HepG2 (cell line): ENCODE results near the gene SCN9A. TPM values are rescaled to one million over a fixed set of nuclear protein-coding genes. Genes with fewer than 3 reads are reported as not detected.
A peak's percentile ranks its signal among the peaks of the same experiment; 100 is the strongest.

ENCODE experiments used
- ATAD3A ChIP-seq: sonication (generic); formaldehyde crosslinking; IDR thresholded peaks from 2 replicates; pipeline ENCODE4 v1.4.0; 2020; ENCODE audit warnings: missing genetic modification reagents
- CAMTA2 ChIP-seq: sonication (generic); formaldehyde crosslinking; IDR thresholded peaks from 2 replicates; pipeline ENCODE4 v1.4.0; 2020; ENCODE audit warnings: mild to moderate bottlenecking, missing genetic modification reagents, borderline replicate concordance
- CEBPG ChIP-seq: IDR thresholded peaks from 2 replicates; pipeline ENCODE4 v1.6.1; 2016
- FOXO1 ChIP-seq: sonication (generic); formaldehyde crosslinking; IDR thresholded peaks from 2 replicates; pipeline ENCODE4 v1.4.0; 2020; ENCODE audit warnings: missing genetic modification reagents
- GTF2F1 ChIP-seq: fragments of 150-350 bp; IDR thresholded peaks from 2 replicates; pipeline ENCODE4 v1.6.1; 2014; ENCODE audit warnings: low read length
- PAF1 ChIP-seq: IDR thresholded peaks from 2 replicates; pipeline ENCODE4 v1.6.1; 2016; ENCODE audit warnings: missing genetic modification reagents, missing compliant biosample characterization
- SMAD3 ChIP-seq: sonication (generic); formaldehyde crosslinking; IDR thresholded peaks from 2 replicates; pipeline ENCODE4 v1.4.0; 2020; ENCODE audit warnings: missing genetic modification reagents
- SP1 ChIP-seq, 2 experiments: fragments of 450-650 bp in 1 of 2; sonication (generic) in 1 of 2; formaldehyde crosslinking in 1 of 2; IDR thresholded peaks; 2 replicates each; pipeline versions ENCODE4 v1.4.0 to v1.6.1; 2016 to 2020; ENCODE audit warnings: missing genetic modification reagents in 1 of 2
- ZFP36L1 ChIP-seq: sonication (generic); formaldehyde crosslinking; IDR thresholded peaks from 2 replicates; pipeline ENCODE4 v1.8.0; 2022; ENCODE audit warnings: mild to moderate bottlenecking, missing genetic modification reagents, moderate library complexity
- ZMAT3 ChIP-seq: sonication (generic); formaldehyde crosslinking; conservative IDR thresholded peaks from 2 replicates; pipeline ENCODE4 v1.7.0; 2021; ENCODE audit warnings: missing genetic modification reagents
- ZNF724P ChIP-seq: sonication (generic); formaldehyde crosslinking; IDR thresholded peaks from 2 replicates; pipeline ENCODE4 v1.8.0; 2022; ENCODE audit warnings: missing genetic modification reagents, borderline replicate concordance
- ZNF747 ChIP-seq: sonication (generic); formaldehyde crosslinking; IDR thresholded peaks from 2 replicates; pipeline ENCODE4 v1.8.1; 2023; ENCODE audit warnings: missing genetic modification reagents, mild to moderate bottlenecking, borderline replicate concordance
- polyA plus RNA-seq, 8 experiments: library from polyadenylated mRNA; depleted of rRNA in 3 of 8; stranded (reverse) in 7 of 8; unstranded in 1 of 8; fragments of >200 nt; fragmentation: Illumina TruSeq in 4 of 8; extraction: Trizol in 4 of 8; gene quantifications; 2 replicates each; pipeline versions ENCODE4 v1.2.1 to v1.2.3, GENCODE V29; 2011 to 2016; ENCODE audit warnings: low read depth in 4 of 8, missing spikeins in 1 of 8, mixed read lengths in 1 of 8; ENCODE audit not compliant: insufficient read depth in 1 of 8
- total RNA-seq, 5 experiments: library from RNA; depleted of rRNA; stranded (reverse); fragments of >200 nt; fragmentation: Illumina TruSeq; extraction: Trizol; gene quantifications; 2 replicates each; pipeline ENCODE4 v1.2.3, GENCODE V29; 2016; ENCODE audit warnings: low read depth in 1 of 5
- TF ChIP-seq, protein P1 (sequence below): conservative IDR thresholded peaks from 2 replicates; pipeline ENCODE4 v1.6.1; 2018; ENCODE audit warnings: missing genetic modification reagents
- TF ChIP-seq, protein P2 (sequence below): sonication (generic); formaldehyde crosslinking; IDR thresholded peaks from 2 replicates; pipeline ENCODE4 v1.4.0; 2020; ENCODE audit warnings: missing genetic modification reagents, borderline replicate concordance
- TF ChIP-seq, protein P3 (sequence below): sonication (generic); formaldehyde crosslinking; IDR thresholded peaks from 2 replicates; pipeline ENCODE4 v1.4.0; 2020; ENCODE audit warnings: missing genetic modification reagents
- TF ChIP-seq, protein P4 (sequence below): sonication (generic); formaldehyde crosslinking; IDR thresholded peaks from 2 replicates; pipeline ENCODE4 v1.4.0; 2020; ENCODE audit warnings: low read depth, missing genetic modification reagents
- TF ChIP-seq, protein P5 (sequence below): sonication (generic); formaldehyde crosslinking; IDR thresholded peaks from 2 replicates; pipeline ENCODE4 v1.5.1; 2020; ENCODE audit warnings: missing genetic modification reagents, mild to moderate bottlenecking, borderline replicate concordance

The SCN9A gene
- total and polyA plus RNA-seq, 2 of the 13 experiments (the other 11 are each of a cell fraction or from before 2014, with no cell fraction given), result 15.3 to 24.3 TPM

DNA sequence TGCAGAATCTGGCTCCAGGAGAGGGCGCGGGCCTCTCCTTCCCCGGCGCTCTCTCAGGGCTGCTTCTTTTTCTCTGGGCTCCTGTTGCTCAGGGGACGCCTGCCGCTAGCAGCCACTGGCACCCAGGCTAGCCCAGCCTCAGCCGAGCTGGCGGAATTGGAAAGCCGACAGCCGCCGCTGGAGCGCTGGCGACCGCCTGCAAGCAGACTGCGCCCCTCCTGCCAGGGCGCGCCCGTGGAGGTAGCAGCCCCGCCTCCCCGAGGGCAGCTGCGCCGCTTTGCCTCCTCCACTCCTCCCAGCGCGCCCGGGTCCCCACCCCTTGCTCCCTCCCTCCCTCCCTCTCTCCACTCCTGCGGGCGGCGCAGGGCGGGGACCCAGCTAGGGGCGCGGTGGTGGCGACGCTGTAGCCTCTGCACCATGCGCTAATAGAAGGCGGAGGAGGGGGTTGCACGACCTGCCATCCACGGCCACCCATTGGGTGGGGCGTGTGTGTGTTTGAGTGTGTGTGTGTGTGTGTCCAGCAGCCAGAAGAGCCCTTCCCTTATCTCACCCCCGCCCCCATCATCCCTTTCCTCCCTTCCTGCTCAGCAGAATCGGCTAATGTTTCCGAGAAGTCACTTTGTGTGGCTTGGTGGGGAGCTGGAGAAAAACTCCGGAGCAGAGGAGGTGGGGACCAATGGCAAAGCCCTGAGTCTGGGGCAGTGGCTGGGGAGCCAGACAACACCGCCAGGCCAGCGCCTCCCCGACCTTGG lies at the start of gene SCN9A (continued):
- TF ChIP-seq, protein P1, sequence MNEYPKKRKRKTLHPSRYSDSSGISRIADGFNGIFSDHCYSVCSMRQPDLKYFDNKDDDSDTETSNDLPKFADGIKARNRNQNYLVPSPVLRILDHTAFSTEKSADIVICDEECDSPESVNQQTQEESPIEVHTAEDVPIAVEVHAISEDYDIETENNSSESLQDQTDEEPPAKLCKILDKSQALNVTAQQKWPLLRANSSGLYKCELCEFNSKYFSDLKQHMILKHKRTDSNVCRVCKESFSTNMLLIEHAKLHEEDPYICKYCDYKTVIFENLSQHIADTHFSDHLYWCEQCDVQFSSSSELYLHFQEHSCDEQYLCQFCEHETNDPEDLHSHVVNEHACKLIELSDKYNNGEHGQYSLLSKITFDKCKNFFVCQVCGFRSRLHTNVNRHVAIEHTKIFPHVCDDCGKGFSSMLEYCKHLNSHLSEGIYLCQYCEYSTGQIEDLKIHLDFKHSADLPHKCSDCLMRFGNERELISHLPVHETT (CRISPR knock-in tag), result no peak
- TF ChIP-seq GTF2F1 (no peak), SP1 (IDR thresholded peaks at IDR 0.05) (no peak), SP1 (CRISPR knock-in tag; IDR thresholded peaks at IDR 0.05) (peak; percentile 54), CEBPG (CRISPR knock-in tag) (no peak), PAF1 (CRISPR knock-in tag) (no peak), FOXO1 (CRISPR knock-in tag) (peak; percentile 69), SMAD3 (CRISPR knock-in tag) (peak; percentile 23; the same call in 1 of the 2 replicates), ZMAT3 (peak; percentile 87; the same call in 1 of the 2 replicates), ZNF747 (CRISPR knock-in tag) (no peak), ZNF724P (peak; percentile 62; the same call in 1 of the 2 replicates), CAMTA2 (CRISPR knock-in tag) (peak; percentile 58; the same call in 1 of the 2 replicates), ATAD3A (CRISPR knock-in tag) (no peak), ZFP36L1 (CRISPR knock-in tag) (no peak; the same call in 1 of the 2 replicates)
- TF ChIP-seq, protein P2, sequence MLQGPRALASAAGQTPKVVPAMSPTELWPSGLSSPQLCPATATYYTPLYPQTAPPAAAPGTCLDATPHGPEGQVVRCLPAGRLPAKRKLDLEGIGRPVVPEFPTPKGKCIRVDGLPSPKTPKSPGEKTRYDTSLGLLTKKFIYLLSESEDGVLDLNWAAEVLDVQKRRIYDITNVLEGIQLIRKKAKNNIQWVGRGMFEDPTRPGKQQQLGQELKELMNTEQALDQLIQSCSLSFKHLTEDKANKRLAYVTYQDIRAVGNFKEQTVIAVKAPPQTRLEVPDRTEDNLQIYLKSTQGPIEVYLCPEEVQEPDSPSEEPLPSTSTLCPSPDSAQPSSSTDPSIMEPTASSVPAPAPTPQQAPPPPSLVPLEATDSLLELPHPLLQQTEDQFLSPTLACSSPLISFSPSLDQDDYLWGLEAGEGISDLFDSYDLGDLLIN, result peak; percentile 38; the same call in 1 of the 2 replicates
- TF ChIP-seq, protein P3, sequence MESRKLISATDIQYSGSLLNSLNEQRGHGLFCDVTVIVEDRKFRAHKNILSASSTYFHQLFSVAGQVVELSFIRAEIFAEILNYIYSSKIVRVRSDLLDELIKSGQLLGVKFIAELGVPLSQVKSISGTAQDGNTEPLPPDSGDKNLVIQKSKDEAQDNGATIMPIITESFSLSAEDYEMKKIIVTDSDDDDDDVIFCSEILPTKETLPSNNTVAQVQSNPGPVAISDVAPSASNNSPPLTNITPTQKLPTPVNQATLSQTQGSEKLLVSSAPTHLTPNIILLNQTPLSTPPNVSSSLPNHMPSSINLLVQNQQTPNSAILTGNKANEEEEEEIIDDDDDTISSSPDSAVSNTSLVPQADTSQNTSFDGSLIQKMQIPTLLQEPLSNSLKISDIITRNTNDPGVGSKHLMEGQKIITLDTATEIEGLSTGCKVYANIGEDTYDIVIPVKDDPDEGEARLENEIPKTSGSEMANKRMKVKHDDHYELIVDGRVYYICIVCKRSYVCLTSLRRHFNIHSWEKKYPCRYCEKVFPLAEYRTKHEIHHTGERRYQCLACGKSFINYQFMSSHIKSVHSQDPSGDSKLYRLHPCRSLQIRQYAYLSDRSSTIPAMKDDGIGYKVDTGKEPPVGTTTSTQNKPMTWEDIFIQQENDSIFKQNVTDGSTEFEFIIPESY (CRISPR knock-in tag), result no peak
- TF ChIP-seq, protein P4, sequence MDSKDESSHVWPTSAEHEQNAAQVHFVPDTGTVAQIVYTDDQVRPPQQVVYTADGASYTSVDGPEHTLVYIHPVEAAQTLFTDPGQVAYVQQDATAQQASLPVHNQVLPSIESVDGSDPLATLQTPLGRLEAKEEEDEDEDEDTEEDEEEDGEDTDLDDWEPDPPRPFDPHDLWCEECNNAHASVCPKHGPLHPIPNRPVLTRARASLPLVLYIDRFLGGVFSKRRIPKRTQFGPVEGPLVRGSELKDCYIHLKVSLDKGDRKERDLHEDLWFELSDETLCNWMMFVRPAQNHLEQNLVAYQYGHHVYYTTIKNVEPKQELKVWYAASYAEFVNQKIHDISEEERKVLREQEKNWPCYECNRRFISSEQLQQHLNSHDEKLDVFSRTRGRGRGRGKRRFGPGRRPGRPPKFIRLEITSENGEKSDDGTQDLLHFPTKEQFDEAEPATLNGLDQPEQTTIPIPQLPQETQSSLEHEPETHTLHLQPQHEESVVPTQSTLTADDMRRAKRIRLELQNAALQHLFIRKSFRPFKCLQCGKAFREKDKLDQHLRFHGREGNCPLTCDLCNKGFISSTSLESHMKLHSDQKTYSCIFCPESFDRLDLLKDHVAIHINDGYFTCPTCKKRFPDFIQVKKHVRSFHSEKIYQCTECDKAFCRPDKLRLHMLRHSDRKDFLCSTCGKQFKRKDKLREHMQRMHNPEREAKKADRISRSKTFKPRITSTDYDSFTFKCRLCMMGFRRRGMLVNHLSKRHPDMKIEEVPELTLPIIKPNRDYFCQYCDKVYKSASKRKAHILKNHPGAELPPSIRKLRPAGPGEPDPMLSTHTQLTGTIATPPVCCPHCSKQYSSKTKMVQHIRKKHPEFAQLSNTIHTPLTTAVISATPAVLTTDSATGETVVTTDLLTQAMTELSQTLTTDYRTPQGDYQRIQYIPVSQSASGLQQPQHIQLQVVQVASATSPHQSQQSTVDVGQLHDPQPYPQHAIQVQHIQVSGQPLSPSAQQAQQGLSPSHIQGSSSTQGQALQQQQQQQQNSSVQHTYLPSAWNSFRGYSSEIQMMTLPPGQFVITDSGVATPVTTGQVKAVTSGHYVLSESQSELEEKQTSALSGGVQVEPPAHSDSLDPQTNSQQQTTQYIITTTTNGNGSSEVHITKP (CRISPR knock-in tag), result no peak; the same call in 1 of the 2 replicates
- TF ChIP-seq, protein P5, sequence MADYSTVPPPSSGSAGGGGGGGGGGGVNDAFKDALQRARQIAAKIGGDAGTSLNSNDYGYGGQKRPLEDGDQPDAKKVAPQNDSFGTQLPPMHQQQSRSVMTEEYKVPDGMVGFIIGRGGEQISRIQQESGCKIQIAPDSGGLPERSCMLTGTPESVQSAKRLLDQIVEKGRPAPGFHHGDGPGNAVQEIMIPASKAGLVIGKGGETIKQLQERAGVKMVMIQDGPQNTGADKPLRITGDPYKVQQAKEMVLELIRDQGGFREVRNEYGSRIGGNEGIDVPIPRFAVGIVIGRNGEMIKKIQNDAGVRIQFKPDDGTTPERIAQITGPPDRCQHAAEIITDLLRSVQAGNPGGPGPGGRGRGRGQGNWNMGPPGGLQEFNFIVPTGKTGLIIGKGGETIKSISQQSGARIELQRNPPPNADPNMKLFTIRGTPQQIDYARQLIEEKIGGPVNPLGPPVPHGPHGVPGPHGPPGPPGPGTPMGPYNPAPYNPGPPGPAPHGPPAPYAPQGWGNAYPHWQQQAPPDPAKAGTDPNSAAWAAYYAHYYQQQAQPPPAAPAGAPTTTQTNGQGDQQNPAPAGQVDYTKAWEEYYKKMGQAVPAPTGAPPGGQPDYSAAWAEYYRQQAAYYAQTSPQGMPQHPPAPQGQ, result no peak
